GM18951 (cell line): ENCODE data around the gene ANKFN1.

Experiments
- POLR2A ChIP-seq: IDR thresholded peaks from 4 replicates; pipeline ENCODE4 v1.6.1; 2011; ENCODE audit warnings: mild to moderate bottlenecking; ENCODE audit not compliant: insufficient read length, insufficient read depth; ENCODE audit errors: extremely low read depth
- in situ Hi-C: fragments of 300-500 bp; cut with MboI; formaldehyde crosslinking; loops from one replicate; pipeline ENCODE4 v1.12.0; 2022; ENCODE audit warnings: low sequenced_read_pairs, mixed read lengths, inconsistent platforms; ENCODE audit not compliant: unreplicated experiment

The ANKFN1 gene

DNA sequence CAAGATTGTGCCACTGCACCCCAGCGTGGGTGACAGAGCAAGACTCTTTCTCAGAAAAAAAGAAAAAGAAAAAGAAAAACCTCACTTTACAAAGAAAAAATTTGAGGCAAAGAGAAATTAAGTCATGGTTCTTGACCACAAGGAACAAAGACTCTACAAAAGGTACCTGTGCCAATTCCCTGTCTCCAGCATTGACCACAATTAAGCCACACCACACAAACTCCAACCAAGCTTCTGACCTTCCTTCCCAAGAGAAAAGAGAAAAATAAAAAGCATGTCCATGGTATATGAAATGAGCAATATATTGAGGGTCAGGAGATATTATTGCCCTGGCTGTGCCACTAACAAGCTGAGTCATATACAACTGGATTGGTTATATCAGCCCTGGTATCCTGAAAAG lies 293.9 kb downstream of the ANKFN1 start:
- no peak for TF ChIP-seq POLR2A
- in situ Hi-C loops, result no loop called here

DNA sequence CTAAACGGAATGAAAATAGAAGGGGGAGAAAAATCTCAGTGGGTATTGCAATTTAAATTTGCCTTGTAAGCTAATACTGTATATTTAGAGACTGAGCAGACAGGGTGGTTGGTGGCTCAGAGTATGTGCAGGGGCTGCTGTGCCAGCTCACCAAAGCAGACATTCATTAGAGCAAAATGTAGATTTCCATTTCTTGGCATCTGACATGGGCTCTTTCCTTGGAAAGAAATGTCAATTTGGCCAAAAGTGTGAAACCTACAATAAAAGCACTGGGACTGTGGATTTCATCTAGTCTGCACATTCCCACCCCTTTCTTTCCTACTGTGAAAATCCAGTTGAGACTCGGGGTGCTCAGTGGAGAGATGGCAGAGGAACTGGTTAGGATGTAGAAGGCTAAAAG lies 295.1 kb downstream of the ANKFN1 start:
- in situ Hi-C loops, result no loop called here

DNA sequence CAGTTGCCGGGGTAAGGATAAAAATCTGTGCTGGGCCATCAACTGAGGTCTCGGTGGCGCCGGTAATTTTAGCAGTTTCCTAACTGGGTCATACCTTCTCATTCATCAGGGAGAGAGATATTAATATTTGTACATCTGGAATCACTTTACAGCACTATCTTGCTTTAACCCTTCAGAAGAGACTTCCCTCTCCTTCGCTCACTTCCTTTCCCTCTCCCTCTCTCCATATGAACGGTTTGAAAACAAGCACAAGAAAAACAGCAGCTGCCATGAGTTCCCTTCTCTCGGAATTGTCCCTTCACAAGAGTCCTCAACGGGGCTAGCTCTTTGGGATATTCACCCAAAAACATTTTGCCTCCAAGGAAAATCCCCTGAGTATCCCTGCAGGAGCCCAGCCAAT lies 295.9 kb downstream of the ANKFN1 start:
- no peak for TF ChIP-seq POLR2A
- in situ Hi-C loops, result no loop called here

More for the DNA sequence above, 295.1 kb downstream of the ANKFN1 start:
- TF ChIP-seq POLR2A, result no peak

DNA sequence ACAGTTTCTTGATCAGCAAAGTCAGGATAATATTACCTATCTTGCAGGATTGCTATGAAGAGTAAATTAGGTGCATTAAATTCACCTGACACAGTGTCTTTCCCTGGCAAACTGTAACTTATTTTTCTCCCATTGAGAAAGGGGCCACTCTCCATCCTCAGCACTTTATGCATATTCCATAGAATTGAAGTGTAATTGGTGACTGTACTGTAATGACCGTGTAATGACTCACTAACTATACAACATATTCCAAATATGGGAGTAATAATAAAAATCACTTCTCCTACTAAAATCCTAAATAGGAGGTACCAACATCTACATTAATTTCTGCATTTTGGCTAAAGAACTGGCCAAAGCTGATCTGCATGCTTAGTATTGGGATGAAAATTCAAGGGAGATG lies 298.4 kb downstream of the ANKFN1 start:
- in situ Hi-C loops, result no loop called here
- TF ChIP-seq POLR2A, result no peak

DNA sequence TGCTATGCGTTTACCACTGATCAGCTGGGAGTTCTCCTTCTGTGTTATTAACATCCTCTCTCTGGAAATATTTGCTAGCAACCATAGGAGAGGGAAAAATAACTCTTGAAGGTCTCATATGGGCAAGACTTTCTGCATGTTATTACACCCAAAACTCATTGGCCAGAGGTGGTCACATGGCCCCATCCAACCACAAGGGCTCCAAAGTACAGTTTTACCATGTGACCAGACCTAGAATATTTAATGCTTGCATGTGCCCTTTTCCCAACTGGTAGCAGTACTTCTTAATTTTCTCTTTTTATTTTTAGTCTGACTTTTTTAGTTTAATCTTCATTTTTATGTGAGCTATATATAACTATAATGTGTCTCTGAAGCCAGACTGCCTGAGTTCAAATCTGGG lies 299.2 kb downstream of the ANKFN1 start:
- in situ Hi-C loops, result no loop called here

DNA sequence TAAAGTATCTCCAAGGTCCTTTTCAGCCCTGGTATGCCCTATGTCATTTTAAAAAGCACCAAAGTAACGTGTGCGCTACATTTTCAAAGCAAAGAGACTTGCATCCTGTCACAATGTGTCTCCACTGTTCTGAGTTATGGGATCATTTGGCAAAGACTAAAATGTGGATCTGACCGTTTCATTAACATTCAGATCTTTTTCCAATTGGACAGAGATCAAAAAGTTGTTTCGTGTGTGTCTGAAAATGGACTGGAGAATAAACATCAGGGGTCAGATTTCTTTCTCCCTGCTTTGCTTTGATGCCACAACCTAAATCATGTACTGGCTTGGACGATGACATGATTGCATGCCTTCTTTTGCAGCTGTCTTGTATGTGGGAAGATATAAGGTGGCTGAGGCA lies 304.2 kb downstream of the ANKFN1 start:
- in situ Hi-C loops, result no loop called here
- TF ChIP-seq POLR2A, result no peak

More for the DNA sequence above, 299.2 kb downstream of the ANKFN1 start:
- TF ChIP-seq POLR2A, result no peak

DNA sequence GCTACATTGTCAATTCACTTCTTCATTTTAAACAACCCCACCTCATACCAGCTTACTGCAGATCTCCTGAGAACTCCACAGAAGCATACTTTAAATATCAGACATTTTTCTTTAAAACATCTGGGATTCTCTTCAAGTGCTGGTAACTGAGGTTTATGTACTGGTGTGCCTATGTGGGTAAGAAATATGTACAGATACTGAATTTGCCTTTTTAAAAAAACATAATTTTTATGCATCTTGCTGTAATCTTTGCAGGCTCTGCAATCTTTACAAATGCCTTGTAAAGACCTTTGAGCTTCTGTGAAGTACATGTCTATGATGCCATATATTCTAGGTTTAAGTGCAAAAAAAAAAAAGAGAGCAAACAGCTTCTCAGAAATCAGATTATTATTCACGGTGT lies 312.6 kb downstream of the ANKFN1 start:
- no peak for TF ChIP-seq POLR2A
- in situ Hi-C loops, result no loop called here

DNA sequence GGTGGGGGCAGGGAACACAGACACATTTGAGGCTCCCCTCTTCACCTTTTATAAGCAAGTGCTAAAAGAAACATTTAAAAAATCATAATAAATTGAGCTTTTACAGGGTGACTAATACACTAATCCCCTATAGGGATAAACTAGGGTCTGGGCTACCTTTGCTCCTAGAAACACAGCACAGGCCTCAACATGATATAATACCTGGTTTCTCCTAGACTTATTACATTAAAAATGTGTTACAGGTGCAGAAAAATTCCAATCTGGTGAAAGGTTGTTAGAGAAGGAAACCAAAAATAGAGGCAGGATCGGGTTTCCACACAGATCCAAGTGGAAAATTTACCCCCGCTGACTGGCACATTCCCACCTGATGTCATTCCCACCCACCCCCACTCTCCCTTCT lies 315.6 kb downstream of the ANKFN1 start:
- in situ Hi-C loops, result no loop called here
- TF ChIP-seq POLR2A, result no peak

DNA sequence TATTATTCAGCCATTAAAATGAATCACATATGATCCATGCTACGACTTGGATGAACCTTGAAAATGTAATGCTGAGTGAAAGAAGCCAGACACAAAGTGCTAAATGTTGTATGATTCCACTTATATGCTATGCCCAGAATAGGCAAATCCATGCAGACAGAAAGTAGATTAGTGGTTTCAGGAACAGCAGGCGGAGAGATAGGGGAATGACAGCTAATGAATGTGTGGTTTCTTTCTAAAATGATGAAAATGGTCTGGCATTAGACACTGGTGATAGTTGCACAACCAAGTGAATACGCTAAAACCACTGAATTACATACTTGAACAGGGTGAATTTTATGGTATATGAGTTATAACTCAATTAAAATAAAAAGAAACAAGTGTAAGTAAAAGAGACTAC lies 318.4 kb downstream of the ANKFN1 start:
- in situ Hi-C loops, result no loop called here
- no peak for TF ChIP-seq POLR2A

DNA sequence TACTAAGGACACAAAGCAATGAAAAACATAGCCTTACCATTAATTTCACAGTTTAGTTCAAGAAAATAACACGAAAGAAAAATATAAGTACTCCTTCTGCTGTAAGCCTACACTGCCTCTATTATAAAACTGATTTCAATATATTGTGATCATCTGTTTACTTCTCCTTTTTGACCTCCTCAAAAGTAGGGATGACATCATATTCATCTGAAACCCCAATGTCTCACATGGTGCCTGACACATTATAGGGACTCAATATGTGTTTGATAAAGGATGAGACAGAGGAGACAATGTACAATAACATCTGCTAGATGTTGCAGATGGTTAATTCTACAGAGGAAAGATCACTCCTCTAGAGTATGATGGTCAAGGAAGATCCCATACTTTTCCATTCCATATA lies 321.8 kb downstream of the ANKFN1 start:
- no peak for TF ChIP-seq POLR2A
- in situ Hi-C loops, result no loop called here

DNA sequence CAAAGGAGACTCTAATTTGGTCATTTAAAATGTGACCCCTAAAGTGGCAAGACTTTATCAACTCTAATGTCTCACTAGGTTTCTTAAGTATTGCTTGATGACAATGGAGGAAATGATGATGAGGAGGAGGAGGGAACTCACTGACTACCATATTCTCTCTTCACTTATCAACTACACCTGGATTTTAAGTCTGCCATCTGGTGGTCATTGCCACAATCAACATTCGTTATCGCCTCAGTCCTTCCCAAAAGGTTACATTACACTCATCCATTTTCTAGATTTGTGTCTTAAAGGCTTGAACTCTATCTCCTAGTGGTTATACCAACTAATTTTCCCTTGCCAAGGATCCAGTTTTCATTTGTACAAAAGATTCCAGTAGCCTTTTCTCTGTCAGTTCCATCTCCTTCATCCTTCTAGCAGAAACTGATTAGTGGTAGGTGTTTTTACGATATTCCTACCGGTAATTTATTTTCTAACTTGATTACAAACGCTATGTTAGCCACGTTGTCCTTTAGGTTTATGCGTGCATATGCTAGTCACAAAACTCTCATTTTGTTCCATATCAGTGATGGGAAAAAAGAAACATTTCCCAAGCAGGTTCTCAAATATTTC lies 325.7 kb downstream of the ANKFN1 start:
- in situ Hi-C loops, result no loop called here
- TF ChIP-seq POLR2A, result no peak

DNA sequence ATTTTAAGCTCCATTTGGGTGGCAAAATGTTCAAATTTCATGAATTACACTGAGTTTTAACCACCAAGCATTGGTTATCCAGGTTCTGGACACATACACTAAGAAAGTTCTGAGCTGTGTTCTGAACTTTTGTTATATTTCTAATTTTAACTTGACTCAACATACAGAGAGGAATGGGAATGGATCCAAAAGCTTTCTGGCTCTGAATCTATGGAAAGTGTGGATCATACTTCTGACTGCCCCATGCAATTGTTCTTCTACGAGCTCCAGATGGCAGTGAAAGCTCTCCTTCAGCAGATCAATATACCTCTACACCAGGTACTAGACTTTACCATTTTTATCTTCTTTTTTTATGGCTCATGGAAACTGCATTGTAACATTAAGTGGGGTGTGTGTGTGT lies 327.2 kb downstream of the ANKFN1 start:
- in situ Hi-C loops, result no loop called here
- no peak for TF ChIP-seq POLR2A

DNA sequence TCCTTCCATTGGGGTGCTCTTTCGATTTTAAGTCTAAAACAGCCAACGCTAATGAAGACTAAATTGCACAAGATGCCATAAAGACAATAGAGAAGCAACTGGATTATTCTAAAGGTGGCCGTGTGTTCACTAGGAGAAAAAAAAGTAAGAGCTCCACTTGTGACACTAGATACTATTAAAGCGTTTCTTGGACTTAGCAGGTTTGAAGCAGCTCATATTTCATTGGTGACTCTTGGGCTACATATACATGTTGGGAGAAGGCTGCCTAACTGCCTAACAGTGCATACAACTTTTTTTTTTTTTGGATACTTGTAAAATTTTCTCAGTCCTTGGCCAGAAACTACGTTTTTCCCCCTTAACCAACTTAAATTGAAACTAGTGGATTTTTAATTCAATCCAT lies 328.4 kb downstream of the ANKFN1 start:
- no peak for TF ChIP-seq POLR2A
- in situ Hi-C loops, result no loop called here

DNA sequence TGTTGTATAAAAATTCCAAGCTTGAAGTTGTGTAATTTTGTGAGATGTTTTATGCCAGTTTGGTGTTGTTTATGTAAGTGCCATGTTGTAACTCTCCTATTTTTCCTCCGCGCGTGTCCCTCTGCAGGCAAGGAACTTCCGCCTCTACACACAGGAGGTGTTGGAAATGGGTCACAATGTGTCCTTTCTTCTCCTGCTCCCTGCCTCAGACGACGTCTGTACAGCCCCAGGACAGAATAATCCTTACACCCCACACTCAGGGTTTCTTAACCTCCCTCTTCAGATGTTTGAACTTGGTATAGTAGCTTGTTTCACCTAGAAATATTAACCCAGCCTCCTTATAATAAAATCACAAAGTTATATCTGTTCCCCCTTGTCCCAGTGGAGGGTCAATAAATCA lies 329.0 kb downstream of the ANKFN1 start:
- in situ Hi-C loops, result no loop called here
- TF ChIP-seq POLR2A, result no peak

DNA sequence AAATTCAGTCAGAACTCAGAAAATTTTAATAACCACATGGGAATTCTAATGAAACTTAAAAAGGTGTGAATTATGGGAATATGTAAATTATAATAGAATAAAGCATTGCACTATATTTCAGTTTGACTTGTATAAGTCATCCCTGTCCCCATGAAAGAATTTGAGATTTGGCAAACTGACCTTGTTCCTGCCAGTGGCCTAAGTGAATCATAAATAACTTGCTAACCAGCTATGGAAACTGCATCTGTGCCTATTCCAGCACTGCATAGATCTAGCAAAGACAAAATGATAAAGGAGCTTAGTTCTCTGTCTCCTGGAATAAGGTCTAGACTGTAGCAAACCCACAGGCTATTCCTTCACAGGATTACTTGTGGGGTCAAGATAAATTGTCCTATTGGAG lies 333.5 kb downstream of the ANKFN1 start:
- in situ Hi-C loops, result no loop called here
- TF ChIP-seq POLR2A, result no peak
